PC-3 (cell line): ENCODE measurements around the gene C5.

Experiments
- CTCF ChIP-seq: fragments of 300-600 bp; sonication (generic); conservative IDR thresholded peaks from 2 replicates; pipeline ENCODE4 v1.5.1; 2017; ENCODE audit warnings: antibody characterized with exemption, low read depth, mild to moderate bottlenecking, low read length
- EZH2 ChIP-seq: fragments of 300-600 bp; sonication (generic); IDR thresholded peaks from one replicate; pipeline ENCODE4 v1.6.1; 2017; ENCODE audit warnings: antibody characterized with exemption, mild to moderate bottlenecking, low read length; ENCODE audit not compliant: unreplicated experiment
- EZH2phosphoT487 ChIP-seq: fragments of 300-600 bp; sonication (generic); IDR thresholded peaks from 2 replicates; pipeline ENCODE4 v1.6.1; 2018; ENCODE audit warnings: mild to moderate bottlenecking, antibody characterized with exemption, low read length, borderline replicate concordance

DNA sequence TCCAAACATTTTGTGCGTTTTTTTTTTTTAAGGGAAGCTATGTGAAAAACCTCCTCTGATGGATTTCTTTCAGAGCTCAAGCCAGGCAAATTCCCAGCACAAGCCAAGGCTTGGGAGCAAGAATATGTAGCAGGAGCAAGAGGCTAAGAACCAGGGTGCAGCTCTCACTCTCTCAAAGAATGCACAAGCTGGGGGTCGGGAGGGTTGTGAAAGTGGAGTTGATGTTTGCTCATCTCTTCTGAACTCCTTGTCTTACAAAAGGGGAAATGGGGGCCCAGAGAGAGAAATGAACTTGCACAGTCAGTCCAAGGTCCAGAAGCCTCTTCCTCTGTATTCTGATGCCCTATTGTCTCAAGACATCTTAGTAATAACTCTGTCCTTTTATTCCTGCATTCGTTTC, 115.8 kb downstream of the C5 start:
- TF ChIP-seq CTCF, result no peak
- TF ChIP-seq EZH2, result no peak
- TF ChIP-seq EZH2phosphoT487, result no peak
